GM12878 (cell line): ENCODE data around the gene NOL7. TPM values are rescaled to one million over a fixed set of nuclear protein-coding genes. Genes with fewer than 3 reads are reported as not detected.

ENCODE experiments used
- ASH2L ChIP-seq: fragments of 300-600, 200-600 bp; sonication (generic); IDR thresholded peaks from 2 replicates; pipeline ENCODE4 v1.6.1; 2017; ENCODE audit warnings: low read depth, mild to moderate bottlenecking, borderline replicate concordance
- CHD1 ChIP-seq: IDR thresholded peaks from 2 replicates; pipeline ENCODE4 v1.6.1; 2012; ENCODE audit warnings: low read depth, low read length, improper control_type of control experiment
- HCFC1 ChIP-seq: fragments of 150-350 bp; IDR thresholded peaks from 2 replicates; pipeline ENCODE4 v1.6.1; 2014; ENCODE audit warnings: low read length
- HDAC2 ChIP-seq: fragments of 200-600 bp; sonication (generic); IDR thresholded peaks from 2 replicates; pipeline ENCODE4 v1.6.1; 2017
- KAT2A ChIP-seq: conservative IDR thresholded peaks from 2 replicates; pipeline ENCODE4 v1.6.1; 2011; ENCODE audit warnings: low read depth, low read length; ENCODE audit not compliant: control insufficient read depth
- MEF2B ChIP-seq: fragments of 450-650 bp; IDR thresholded peaks from 2 replicates; pipeline ENCODE4 v1.6.1; 2018; ENCODE audit warnings: mild to moderate bottlenecking, moderate library complexity; ENCODE audit not compliant: partially characterized antibody, poor library complexity, severe bottlenecking
- RAD21 ChIP-seq: IDR thresholded peaks from 2 replicates; pipeline ENCODE4 v1.6.1; 2011; ENCODE audit warnings: mild to moderate bottlenecking, low read depth, low read length, moderate library complexity; ENCODE audit not compliant: insufficient read depth
- RFX5 ChIP-seq: IDR thresholded peaks from 2 replicates; pipeline ENCODE4 v1.6.1; 2011; ENCODE audit warnings: low read depth, low read length, improper control_type of control experiment
- SIX5 ChIP-seq: IDR thresholded peaks from 2 replicates; pipeline ENCODE4 v1.6.1; 2011; ENCODE audit warnings: mild to moderate bottlenecking, low read depth, low read length, moderate library complexity; ENCODE audit not compliant: severe bottlenecking
- WRNIP1 ChIP-seq: IDR thresholded peaks from 2 replicates; pipeline ENCODE4 v1.6.1; 2011; ENCODE audit warnings: low read depth, low read length, improper control_type of control experiment, borderline replicate concordance
- ZNF622 ChIP-seq: fragments of 450-650 bp; IDR thresholded peaks from 2 replicates; pipeline ENCODE4 v1.6.1; 2017; ENCODE audit warnings: mild to moderate bottlenecking, inconsistent platforms
- polyA plus RNA-seq, 11 experiments: library from polyadenylated mRNA; depleted of rRNA in 4 of 11; unstranded in 6 of 11; stranded (reverse) in 5 of 11; fragments of >200 nt; fragmentation: Nextera tagmentation in 4 of 11; fragmentation: Illumina TruSeq in 1 of 11; extraction: Ambion mirVana in 4 of 11; extraction: Trizol in 1 of 11; gene quantifications; 1 replicate in 1 of 11; 2 replicates in 10 of 11; pipeline versions ENCODE4 v1.2.1 to v1.2.3, GENCODE V29; 2011 to 2016; ENCODE audit warnings: inconsistent platforms in 2 of 11, missing spikeins in 2 of 11, low read depth in 1 of 11
- total RNA-seq, 4 experiments: library from RNA; depleted of rRNA in 3 of 4; stranded (reverse); fragments of >200 nt in 3 of 4; fragmentation: Illumina TruSeq in 1 of 4; extraction: Trizol in 1 of 4; gene quantifications; 2 replicates each; pipeline versions ENCODE4 v1.2.1 to v1.2.3, GENCODE V29; 2013 to 2021
- TF ChIP-seq, protein P1 (sequence below): fragments of 150-350 bp; IDR thresholded peaks from 2 replicates; pipeline ENCODE4 v1.6.1; 2014; ENCODE audit warnings: mild to moderate bottlenecking, low read depth, low read length
- TF ChIP-seq, protein P2 (sequence below): IDR thresholded peaks from 2 replicates; pipeline ENCODE4 v1.6.1; 2011; ENCODE audit warnings: mild to moderate bottlenecking, low read depth, low read length, moderate library complexity; ENCODE audit not compliant: insufficient replicate concordance
- TF ChIP-seq, protein P3 (sequence below): IDR thresholded peaks from 2 replicates; pipeline ENCODE4 v1.6.1; 2012; ENCODE audit warnings: improper control_type of control experiment, low read depth, low read length; ENCODE audit not compliant: insufficient replicate concordance
- TF ChIP-seq, protein P4 (sequence below), 3 experiments: IDR thresholded peaks in 2 of 3; conservative IDR thresholded peaks in 1 of 3; 2 replicates each; pipeline ENCODE4 v1.5.1; 2011; ENCODE audit warnings: low read depth in 3 of 3, low read length in 3 of 3, mild to moderate bottlenecking in 3 of 3, control low read depth in 2 of 3, moderate library complexity in 2 of 3, inconsistent platforms in 1 of 3, mixed read lengths in 1 of 3; ENCODE audit not compliant: control insufficient read depth in 2 of 3, insufficient read depth in 1 of 3; ENCODE audit errors: extremely low read depth in 1 of 3
- TF ChIP-seq, protein P5 (sequence below): fragments of 450-650 bp; conservative IDR thresholded peaks from 2 replicates; pipeline ENCODE4 v1.6.1; 2017; ENCODE audit warnings: mild to moderate bottlenecking, moderate library complexity

NOL7 gene
- total and polyA plus RNA-seq, 10 of the 15 experiments (the other 5 are each of a cell fraction or from before 2014, with no cell fraction given): 12.2 to 222 (median 86.2) TPM

DNA sequence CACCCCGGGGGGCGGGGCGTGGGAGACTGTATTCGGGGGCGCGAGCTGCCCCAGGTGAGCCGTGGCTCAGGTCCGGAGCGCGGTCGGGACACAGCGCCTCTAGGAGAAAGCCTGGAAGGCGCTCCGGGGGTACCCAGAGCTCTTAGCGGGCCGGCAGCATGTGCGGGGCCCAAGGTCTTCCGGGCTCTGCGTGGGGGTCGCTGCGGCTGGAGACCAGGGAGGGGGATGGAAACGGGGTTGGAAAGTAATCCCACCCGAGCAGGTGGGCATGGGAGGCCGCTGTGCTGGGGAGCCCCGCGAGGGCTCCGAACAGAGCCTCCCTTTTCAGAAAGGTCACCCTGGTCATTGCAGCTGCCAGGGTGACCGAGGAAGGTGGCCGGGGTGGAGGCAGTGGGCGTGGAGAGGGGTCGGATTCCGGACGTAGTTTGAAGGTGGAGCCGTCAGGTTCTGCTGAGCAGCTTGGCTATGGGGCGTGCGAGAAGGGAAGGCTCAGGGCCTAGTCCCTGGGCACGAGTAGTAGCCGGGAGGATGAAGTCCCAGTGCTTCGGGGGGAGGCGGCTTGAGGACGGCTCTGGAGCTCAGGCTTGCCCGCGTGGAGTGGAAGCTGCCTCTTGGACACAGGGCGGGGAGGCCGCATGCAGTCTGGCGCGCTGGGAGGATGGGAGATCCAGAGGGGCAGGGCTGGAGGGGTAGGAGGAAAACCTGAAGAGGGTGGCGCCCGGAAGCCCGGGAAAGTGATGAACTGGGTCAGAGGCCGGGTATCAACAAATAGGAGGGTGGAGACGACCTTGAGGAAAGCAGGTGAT, 40.4 kb upstream of the NOL7 start, which contains the start of gene SIRT5 (continued):
- no peak for TF ChIP-seq MEF2B
- TF ChIP-seq HDAC2: no peak
- TF ChIP-seq, protein P1, sequence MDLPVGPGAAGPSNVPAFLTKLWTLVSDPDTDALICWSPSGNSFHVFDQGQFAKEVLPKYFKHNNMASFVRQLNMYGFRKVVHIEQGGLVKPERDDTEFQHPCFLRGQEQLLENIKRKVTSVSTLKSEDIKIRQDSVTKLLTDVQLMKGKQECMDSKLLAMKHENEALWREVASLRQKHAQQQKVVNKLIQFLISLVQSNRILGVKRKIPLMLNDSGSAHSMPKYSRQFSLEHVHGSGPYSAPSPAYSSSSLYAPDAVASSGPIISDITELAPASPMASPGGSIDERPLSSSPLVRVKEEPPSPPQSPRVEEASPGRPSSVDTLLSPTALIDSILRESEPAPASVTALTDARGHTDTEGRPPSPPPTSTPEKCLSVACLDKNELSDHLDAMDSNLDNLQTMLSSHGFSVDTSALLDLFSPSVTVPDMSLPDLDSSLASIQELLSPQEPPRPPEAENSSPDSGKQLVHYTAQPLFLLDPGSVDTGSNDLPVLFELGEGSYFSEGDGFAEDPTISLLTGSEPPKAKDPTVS: no peak
- TF ChIP-seq RFX5: no peak
- TF ChIP-seq, protein P2, sequence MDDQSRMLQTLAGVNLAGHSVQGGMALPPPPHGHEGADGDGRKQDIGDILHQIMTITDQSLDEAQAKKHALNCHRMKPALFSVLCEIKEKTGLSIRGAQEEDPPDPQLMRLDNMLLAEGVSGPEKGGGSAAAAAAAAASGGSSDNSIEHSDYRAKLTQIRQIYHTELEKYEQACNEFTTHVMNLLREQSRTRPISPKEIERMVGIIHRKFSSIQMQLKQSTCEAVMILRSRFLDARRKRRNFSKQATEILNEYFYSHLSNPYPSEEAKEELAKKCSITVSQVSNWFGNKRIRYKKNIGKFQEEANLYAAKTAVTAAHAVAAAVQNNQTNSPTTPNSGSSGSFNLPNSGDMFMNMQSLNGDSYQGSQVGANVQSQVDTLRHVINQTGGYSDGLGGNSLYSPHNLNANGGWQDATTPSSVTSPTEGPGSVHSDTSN: no peak
- TF ChIP-seq, protein P3, sequence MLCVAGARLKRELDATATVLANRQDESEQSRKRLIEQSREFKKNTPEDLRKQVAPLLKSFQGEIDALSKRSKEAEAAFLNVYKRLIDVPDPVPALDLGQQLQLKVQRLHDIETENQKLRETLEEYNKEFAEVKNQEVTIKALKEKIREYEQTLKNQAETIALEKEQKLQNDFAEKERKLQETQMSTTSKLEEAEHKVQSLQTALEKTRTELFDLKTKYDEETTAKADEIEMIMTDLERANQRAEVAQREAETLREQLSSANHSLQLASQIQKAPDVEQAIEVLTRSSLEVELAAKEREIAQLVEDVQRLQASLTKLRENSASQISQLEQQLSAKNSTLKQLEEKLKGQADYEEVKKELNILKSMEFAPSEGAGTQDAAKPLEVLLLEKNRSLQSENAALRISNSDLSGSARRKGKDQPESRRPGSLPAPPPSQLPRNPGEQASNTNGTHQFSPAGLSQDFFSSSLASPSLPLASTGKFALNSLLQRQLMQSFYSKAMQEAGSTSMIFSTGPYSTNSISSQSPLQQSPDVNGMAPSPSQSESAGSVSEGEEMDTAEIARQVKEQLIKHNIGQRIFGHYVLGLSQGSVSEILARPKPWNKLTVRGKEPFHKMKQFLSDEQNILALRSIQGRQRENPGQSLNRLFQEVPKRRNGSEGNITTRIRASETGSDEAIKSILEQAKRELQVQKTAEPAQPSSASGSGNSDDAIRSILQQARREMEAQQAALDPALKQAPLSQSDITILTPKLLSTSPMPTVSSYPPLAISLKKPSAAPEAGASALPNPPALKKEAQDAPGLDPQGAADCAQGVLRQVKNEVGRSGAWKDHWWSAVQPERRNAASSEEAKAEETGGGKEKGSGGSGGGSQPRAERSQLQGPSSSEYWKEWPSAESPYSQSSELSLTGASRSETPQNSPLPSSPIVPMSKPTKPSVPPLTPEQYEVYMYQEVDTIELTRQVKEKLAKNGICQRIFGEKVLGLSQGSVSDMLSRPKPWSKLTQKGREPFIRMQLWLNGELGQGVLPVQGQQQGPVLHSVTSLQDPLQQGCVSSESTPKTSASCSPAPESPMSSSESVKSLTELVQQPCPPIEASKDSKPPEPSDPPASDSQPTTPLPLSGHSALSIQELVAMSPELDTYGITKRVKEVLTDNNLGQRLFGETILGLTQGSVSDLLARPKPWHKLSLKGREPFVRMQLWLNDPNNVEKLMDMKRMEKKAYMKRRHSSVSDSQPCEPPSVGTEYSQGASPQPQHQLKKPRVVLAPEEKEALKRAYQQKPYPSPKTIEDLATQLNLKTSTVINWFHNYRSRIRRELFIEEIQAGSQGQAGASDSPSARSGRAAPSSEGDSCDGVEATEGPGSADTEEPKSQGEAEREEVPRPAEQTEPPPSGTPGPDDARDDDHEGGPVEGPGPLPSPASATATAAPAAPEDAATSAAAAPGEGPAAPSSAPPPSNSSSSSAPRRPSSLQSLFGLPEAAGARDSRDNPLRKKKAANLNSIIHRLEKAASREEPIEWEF: no peak
- TF ChIP-seq, protein P4, sequence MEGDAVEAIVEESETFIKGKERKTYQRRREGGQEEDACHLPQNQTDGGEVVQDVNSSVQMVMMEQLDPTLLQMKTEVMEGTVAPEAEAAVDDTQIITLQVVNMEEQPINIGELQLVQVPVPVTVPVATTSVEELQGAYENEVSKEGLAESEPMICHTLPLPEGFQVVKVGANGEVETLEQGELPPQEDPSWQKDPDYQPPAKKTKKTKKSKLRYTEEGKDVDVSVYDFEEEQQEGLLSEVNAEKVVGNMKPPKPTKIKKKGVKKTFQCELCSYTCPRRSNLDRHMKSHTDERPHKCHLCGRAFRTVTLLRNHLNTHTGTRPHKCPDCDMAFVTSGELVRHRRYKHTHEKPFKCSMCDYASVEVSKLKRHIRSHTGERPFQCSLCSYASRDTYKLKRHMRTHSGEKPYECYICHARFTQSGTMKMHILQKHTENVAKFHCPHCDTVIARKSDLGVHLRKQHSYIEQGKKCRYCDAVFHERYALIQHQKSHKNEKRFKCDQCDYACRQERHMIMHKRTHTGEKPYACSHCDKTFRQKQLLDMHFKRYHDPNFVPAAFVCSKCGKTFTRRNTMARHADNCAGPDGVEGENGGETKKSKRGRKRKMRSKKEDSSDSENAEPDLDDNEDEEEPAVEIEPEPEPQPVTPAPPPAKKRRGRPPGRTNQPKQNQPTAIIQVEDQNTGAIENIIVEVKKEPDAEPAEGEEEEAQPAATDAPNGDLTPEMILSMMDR (IDR thresholded peaks at IDR 0.05 in 2 of 3, conservative IDR thresholded peaks at IDR 0.05 in 1 of 3; ENCODE audit: control insufficient read depth in 2 of 3, extremely low read depth in 1 of 3, insufficient read depth in 1 of 3, low read depth in 3 of 3, low read length in 3 of 3): no peak; a peak in 1 of 6 replicates
- 0 out of 2 replicates have a peak, but pooled peaks have one; percentile 41 for TF ChIP-seq ASH2L
- TF ChIP-seq, protein P5, sequence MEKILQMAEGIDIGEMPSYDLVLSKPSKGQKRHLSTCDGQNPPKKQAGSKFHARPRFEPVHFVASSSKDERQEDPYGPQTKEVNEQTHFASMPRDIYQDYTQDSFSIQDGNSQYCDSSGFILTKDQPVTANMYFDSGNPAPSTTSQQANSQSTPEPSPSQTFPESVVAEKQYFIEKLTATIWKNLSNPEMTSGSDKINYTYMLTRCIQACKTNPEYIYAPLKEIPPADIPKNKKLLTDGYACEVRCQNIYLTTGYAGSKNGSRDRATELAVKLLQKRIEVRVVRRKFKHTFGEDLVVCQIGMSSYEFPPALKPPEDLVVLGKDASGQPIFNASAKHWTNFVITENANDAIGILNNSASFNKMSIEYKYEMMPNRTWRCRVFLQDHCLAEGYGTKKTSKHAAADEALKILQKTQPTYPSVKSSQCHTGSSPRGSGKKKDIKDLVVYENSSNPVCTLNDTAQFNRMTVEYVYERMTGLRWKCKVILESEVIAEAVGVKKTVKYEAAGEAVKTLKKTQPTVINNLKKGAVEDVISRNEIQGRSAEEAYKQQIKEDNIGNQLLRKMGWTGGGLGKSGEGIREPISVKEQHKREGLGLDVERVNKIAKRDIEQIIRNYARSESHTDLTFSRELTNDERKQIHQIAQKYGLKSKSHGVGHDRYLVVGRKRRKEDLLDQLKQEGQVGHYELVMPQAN: peak; percentile 68
- TF ChIP-seq SIX5: no peak
- no peak for TF ChIP-seq RAD21
- TF ChIP-seq KAT2A: no peak
- TF ChIP-seq CHD1: no peak
- TF ChIP-seq WRNIP1: no peak
- TF ChIP-seq ZNF622: no peak
- no peak for TF ChIP-seq HCFC1
